ENCODE measurements around the gene RADIL.

Gene RADIL

DNA sequence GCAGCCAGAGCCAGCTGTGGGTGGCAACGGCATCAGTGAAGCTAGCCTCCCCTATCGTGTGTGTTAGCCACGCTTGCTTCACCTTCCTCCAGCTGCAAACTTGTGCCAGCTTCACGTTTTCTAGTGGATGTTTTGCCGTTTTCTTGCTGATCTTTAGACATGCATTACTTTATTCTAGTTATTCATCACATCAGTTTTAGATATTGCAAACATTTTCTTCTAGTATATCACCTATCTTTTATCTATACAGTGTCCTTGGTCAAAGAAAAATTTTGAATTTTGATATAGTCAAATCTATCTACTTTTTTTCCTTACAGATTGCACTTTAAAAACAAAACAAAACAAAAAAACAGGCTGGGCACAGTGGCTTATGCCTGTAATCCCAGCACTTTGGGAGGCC lies 15.0 kb downstream of the RADIL start:
- ChIA-PET CTCF (interaction anchor here (2.8 kb wide), 1 partner anchor 15 kb away, joined by 17 read pairs; the partner anchor contains the start of gene RADIL), POLR2A (no interaction called here)
- H3K4me3 ChIP-seq (ENCODE audit: low read depth, low read length), result no peak overlapping the region
- no peak for TF ChIP-seq ZNF423 (tag by site-specific recombination; IDR thresholded peaks at IDR 0.05)
- TF ChIP-seq ZNF391 (tag by site-specific recombination; IDR thresholded peaks at IDR 0.05; ENCODE audit: borderline replicate concordance, low read depth), result no peak
- no peak for TF ChIP-seq ZNF302 (tag by site-specific recombination; IDR thresholded peaks at IDR 0.05; ENCODE audit: low read depth)
- TF ChIP-seq ZNF549 (tag by site-specific recombination; IDR thresholded peaks at IDR 0.05), result no peak
- no peaks in the 10 kb centered on the region for H3K36me3 ChIP-seq (ENCODE audit: control insufficient read depth in 2 of 2, insufficient read depth in 1 of 2, low read length in 2 of 2)
- no peaks in the 10 kb centered on the region; the same call in 1 of the 2 replicates for H3K9me3 ChIP-seq (ENCODE audit: control insufficient read depth, insufficient read depth, low read depth, low read length)
- no peak overlapping the region for H3K27ac ChIP-seq (ENCODE audit: extremely low read depth, low read depth, low read length)
- no peaks in the 10 kb centered on the region for H3K4me1 ChIP-seq (ENCODE audit: control insufficient read depth, insufficient read depth, low read length)

DNA sequence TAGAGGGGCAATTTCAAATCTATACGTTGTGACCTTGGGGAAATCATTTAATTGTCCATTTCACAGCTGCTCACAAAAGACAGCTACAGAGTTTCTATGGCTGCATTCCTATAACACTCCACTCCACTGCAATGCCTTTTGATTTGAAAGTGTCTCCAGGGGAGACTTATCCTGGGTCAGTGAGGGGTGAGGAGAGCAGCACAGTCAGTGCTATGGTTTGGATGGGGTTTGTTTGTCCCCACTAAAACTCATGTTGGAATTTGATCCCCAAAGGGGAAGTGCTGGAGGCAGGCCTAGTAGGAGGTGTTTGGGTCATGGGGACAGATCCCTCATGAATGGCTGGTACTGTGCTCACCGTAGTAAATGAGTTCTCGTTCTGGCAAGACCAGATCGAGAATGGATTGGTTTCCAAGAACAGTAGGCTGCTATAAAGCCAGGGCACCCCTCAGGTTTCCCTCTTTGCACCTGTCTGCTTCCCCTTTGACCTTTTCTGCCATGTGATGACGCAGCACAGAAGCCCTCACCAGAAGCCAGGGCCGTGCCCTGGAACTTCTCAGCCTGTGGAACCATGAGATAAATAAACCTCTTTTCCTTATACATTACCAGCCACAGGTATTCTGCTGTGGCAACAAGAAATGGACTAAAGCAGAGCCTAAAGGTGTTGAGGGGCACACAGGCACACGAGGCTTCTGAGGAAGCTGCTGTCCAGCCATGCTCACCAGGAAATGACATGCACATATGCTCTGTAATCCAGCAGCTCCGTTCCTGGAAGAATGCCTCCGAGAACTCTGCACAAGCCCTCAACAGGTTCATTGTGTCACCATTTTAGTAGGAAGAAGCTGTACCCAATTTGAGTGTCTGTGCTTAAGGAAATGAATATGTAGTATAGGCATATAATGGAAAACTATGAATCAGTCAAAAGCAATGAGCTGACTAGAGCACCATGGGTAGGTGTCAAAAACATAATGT lies 16.7 kb downstream of the RADIL start:
- ChIA-PET POLR2A (no interaction called here), CTCF (interaction anchor here (1.0 to 2.8 kb wide), 2 partner anchors 17 to 36 kb away, joined by 3 to 17 read pairs; partner anchors contain the start of gene RADIL)
- Histone ChIP-seq H3K36me3 (ENCODE audit: control insufficient read depth in 2 of 2, insufficient read depth in 1 of 2, low read length in 2 of 2) (no peaks in the 10 kb centered on the region), H3K4me1 (ENCODE audit: control insufficient read depth, insufficient read depth, low read length) (no peaks in the 10 kb centered on the region), H3K27ac (ENCODE audit: extremely low read depth, low read depth, low read length) (no peak overlapping the region), H3K9me3 (ENCODE audit: control insufficient read depth, insufficient read depth, low read depth, low read length) (no peaks in the 10 kb centered on the region; the same call in 1 of the 2 replicates), H3K4me3 (ENCODE audit: low read depth, low read length) (no peak overlapping the region)
- TF ChIP-seq, protein P1, sequence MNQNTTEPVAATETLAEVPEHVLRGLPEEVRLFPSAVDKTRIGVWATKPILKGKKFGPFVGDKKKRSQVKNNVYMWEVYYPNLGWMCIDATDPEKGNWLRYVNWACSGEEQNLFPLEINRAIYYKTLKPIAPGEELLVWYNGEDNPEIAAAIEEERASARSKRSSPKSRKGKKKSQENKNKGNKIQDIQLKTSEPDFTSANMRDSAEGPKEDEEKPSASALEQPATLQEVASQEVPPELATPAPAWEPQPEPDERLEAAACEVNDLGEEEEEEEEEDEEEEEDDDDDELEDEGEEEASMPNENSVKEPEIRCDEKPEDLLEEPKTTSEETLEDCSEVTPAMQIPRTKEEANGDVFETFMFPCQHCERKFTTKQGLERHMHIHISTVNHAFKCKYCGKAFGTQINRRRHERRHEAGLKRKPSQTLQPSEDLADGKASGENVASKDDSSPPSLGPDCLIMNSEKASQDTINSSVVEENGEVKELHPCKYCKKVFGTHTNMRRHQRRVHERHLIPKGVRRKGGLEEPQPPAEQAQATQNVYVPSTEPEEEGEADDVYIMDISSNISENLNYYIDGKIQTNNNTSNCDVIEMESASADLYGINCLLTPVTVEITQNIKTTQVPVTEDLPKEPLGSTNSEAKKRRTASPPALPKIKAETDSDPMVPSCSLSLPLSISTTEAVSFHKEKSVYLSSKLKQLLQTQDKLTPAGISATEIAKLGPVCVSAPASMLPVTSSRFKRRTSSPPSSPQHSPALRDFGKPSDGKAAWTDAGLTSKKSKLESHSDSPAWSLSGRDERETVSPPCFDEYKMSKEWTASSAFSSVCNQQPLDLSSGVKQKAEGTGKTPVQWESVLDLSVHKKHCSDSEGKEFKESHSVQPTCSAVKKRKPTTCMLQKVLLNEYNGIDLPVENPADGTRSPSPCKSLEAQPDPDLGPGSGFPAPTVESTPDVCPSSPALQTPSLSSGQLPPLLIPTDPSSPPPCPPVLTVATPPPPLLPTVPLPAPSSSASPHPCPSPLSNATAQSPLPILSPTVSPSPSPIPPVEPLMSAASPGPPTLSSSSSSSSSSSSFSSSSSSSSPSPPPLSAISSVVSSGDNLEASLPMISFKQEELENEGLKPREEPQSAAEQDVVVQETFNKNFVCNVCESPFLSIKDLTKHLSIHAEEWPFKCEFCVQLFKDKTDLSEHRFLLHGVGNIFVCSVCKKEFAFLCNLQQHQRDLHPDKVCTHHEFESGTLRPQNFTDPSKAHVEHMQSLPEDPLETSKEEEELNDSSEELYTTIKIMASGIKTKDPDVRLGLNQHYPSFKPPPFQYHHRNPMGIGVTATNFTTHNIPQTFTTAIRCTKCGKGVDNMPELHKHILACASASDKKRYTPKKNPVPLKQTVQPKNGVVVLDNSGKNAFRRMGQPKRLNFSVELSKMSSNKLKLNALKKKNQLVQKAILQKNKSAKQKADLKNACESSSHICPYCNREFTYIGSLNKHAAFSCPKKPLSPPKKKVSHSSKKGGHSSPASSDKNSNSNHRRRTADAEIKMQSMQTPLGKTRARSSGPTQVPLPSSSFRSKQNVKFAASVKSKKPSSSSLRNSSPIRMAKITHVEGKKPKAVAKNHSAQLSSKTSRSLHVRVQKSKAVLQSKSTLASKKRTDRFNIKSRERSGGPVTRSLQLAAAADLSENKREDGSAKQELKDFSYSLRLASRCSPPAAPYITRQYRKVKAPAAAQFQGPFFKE (tag by site-specific recombination; IDR thresholded peaks at IDR 0.05; ENCODE audit: borderline replicate concordance), result no peak
- TF ChIP-seq ZNF391 (tag by site-specific recombination; IDR thresholded peaks at IDR 0.05; ENCODE audit: borderline replicate concordance, low read depth) (no peak), ZNF350 (tag by site-specific recombination; IDR thresholded peaks at IDR 0.05) (no peak), SP3 (tag by site-specific recombination; IDR thresholded peaks at IDR 0.05) (no peak)
- TF ChIP-seq, protein P2, sequence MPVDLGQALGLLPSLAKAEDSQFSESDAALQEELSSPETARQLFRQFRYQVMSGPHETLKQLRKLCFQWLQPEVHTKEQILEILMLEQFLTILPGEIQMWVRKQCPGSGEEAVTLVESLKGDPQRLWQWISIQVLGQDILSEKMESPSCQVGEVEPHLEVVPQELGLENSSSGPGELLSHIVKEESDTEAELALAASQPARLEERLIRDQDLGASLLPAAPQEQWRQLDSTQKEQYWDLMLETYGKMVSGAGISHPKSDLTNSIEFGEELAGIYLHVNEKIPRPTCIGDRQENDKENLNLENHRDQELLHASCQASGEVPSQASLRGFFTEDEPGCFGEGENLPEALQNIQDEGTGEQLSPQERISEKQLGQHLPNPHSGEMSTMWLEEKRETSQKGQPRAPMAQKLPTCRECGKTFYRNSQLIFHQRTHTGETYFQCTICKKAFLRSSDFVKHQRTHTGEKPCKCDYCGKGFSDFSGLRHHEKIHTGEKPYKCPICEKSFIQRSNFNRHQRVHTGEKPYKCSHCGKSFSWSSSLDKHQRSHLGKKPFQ (tag by site-specific recombination; IDR thresholded peaks at IDR 0.05), result no peak
- TF ChIP-seq, protein P3, sequence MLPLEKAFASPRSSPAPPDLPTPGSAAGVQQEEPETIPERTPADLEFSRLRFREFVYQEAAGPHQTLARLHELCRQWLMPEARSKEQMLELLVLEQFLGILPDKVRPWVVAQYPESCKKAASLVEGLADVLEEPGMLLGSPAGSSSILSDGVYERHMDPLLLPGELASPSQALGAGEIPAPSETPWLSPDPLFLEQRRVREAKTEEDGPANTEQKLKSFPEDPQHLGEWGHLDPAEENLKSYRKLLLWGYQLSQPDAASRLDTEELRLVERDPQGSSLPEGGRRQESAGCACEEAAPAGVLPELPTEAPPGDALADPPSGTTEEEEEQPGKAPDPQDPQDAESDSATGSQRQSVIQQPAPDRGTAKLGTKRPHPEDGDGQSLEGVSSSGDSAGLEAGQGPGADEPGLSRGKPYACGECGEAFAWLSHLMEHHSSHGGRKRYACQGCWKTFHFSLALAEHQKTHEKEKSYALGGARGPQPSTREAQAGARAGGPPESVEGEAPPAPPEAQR (tag by site-specific recombination; IDR thresholded peaks at IDR 0.05), result no peak

DNA sequence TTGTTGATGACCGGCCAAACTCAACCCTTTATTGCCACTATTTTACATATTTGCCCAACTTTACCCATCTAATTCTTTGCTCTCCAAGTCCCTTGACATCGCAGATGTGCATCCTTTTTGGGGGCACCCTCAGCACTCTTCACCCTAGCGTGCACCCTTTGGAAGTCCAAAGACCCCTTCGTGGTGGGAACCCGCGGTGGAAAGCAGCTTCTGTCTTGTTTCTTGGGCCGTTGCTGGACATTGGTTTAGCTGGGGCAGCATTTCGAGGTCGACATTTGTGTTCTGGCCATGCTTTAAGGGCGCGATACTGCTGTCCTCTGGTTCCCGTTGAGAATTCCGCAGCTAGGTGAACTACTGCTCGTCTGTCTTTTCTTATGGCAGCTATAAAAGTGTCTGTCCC lies 21.4 kb downstream of the RADIL start:
- H3K27ac ChIP-seq (ENCODE audit: extremely low read depth, low read depth, low read length), result no peak overlapping the region
- H3K4me1 ChIP-seq (ENCODE audit: control insufficient read depth, insufficient read depth, low read length), result no peaks in the 10 kb centered on the region
- H3K9me3 ChIP-seq (ENCODE audit: control insufficient read depth, insufficient read depth, low read depth, low read length), result no peaks in the 10 kb centered on the region; the same call in 1 of the 2 replicates
- ChIA-PET CTCF (interaction anchor here (0.7 to 1.7 kb wide), 2 partner anchors 17 to 119 kb away, joined by 3 to 4 read pairs; no protein-coding TSS in a partner anchor), POLR2A (no interaction called here)
- no peaks in the 10 kb centered on the region for H3K36me3 ChIP-seq (ENCODE audit: control insufficient read depth in 2 of 2, insufficient read depth in 1 of 2, low read length in 2 of 2)
- H3K4me3 ChIP-seq (ENCODE audit: low read depth, low read length), result no peak overlapping the region
- TF ChIP-seq ZNF621 (tag by site-specific recombination; IDR thresholded peaks at IDR 0.05), result no peak
- TF ChIP-seq, protein P4, sequence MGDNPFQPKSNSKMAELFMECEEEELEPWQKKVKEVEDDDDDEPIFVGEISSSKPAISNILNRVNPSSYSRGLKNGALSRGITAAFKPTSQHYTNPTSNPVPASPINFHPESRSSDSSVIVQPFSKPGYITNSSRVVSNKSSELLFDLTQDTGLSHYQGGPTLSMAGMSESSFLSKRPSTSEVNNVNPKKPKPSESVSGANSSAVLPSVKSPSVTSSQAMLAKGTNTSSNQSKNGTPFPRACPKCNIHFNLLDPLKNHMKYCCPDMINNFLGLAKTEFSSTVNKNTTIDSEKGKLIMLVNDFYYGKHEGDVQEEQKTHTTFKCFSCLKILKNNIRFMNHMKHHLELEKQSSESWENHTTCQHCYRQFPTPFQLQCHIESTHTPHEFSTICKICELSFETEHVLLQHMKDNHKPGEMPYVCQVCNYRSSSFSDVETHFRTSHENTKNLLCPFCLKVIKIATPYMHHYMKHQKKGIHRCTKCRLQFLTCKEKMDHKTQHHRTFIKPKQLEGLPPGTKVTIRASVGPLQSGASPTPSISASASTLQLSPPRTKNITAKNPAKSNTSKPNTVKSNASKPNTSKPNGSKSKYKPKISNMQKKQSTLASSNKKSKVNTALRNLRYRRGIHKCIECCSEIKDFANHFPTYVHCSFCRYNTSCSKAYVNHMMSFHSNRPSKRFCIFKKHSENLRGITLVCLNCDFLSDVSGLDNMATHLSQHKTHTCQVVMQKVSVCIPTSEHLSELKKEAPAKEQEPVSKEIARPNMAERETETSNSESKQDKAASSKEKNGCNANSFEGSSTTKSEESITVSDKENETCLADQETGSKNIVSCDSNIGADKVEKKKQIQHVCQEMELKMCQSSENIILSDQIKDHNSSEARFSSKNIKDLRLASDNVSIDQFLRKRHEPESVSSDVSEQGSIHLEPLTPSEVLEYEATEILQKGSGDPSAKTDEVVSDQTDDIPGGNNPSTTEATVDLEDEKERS (tag by site-specific recombination; IDR thresholded peaks at IDR 0.05), result no peak
- TF ChIP-seq ZNF175 (tag by site-specific recombination; IDR thresholded peaks at IDR 0.05), result no peak
- TF ChIP-seq ZNF707 (tag by site-specific recombination; IDR thresholded peaks at IDR 0.05), result no peak
- no peak for TF ChIP-seq ZNF560 (tag by site-specific recombination; IDR thresholded peaks at IDR 0.05; ENCODE audit: borderline replicate concordance)
- no peak for TF ChIP-seq ZBTB7A (tag by site-specific recombination; IDR thresholded peaks at IDR 0.05; ENCODE audit: low read depth)
